K562 (cell line): ENCODE measurements around the gene DDAH1.

ENCODE experiments used
- ETV1 ChIP-seq: fragments of 450-650 bp; conservative IDR thresholded peaks from 2 replicates; pipeline ENCODE4 v1.6.1; 2016; ENCODE audit warnings: missing genetic modification characterization, control low read depth, low read depth, missing compliant biosample characterization
- JUND ChIP-seq, 2 experiments: IDR thresholded peaks; 2 replicates in 1 of 2; 3 replicates in 1 of 2; pipeline ENCODE4 v1.6.1; 2011; ENCODE audit warnings: borderline replicate concordance in 2 of 2, low read depth in 2 of 2, low read length in 2 of 2, improper control_type of control experiment in 1 of 2, missing biosample characterization in 1 of 2, missing genetic modification characterization in 1 of 2, missing genetic modification reagents in 1 of 2
- MXI1 ChIP-seq: IDR thresholded peaks from 2 replicates; pipeline ENCODE4 v1.6.1; 2011; ENCODE audit warnings: low read depth, mild to moderate bottlenecking, improper control_type of control experiment, low read length
- POLR2A ChIP-seq: fragments of 450-650 bp; conservative IDR thresholded peaks from 2 replicates; pipeline ENCODE4 v1.6.1; 2016
- POLR2AphosphoS5 ChIP-seq: IDR thresholded peaks from 2 replicates; pipeline ENCODE4 v1.6.1; 2011; ENCODE audit warnings: mild to moderate bottlenecking, low read depth, low read length, moderate library complexity; ENCODE audit not compliant: control insufficient read depth, insufficient read depth
- ZFP36 ChIP-seq: fragments of 150-350 bp; IDR thresholded peaks from 2 replicates; pipeline ENCODE4 v1.6.1; 2018; ENCODE audit warnings: low read length, low read depth; ENCODE audit not compliant: partially characterized antibody
- TF ChIP-seq, protein P1 (sequence below): fragments of 250-450 bp; sonication (Bioruptor Pico); IDR thresholded peaks from 2 replicates; pipeline ENCODE4 v1.4.0; 2020
- TF ChIP-seq, protein P2 (sequence below), 3 experiments: IDR thresholded peaks in 2 of 3; conservative IDR thresholded peaks in 1 of 3; 2 replicates each; pipeline ENCODE4 v1.5.1; 2011 to 2012; ENCODE audit warnings: low read length in 3 of 3, mild to moderate bottlenecking in 3 of 3, control low read depth in 2 of 3, improper control_type of control experiment in 1 of 3, inconsistent platforms in 1 of 3, low read depth in 1 of 3, mixed read lengths in 1 of 3, moderate library complexity in 1 of 3; ENCODE audit not compliant: insufficient read depth in 2 of 3

DNA sequence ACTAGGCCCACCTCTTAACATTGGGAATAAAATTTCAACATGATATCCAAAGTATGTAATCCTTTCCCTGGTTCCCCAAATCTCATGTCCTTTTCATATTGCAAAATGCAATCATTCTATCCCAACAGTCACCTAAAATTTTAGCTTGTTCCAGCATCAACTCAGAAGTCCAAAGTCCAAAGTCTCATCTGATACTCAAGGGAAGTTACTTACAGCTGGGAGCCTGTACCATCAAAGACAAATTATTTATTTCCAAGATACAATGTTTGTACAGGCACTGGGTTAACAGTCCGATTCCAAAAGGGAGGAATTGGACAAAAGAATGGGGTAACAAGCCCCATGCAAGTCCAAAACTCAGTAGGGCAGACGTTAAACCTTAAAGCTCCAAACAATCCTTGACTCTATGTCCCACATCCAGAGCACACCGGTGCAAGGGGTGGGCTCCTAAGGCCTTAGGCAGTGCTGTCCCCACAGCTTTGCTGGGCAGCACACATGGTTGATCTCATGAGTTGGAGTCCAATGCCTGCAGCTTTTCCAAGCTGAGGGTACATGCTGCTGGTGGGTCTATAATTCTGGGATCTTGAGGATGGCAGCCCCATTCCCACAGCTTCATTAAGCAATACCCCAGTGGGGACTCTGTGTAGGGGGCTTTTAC lies 78.8 kb downstream of the DDAH1 start:
- TF ChIP-seq, protein P1, sequence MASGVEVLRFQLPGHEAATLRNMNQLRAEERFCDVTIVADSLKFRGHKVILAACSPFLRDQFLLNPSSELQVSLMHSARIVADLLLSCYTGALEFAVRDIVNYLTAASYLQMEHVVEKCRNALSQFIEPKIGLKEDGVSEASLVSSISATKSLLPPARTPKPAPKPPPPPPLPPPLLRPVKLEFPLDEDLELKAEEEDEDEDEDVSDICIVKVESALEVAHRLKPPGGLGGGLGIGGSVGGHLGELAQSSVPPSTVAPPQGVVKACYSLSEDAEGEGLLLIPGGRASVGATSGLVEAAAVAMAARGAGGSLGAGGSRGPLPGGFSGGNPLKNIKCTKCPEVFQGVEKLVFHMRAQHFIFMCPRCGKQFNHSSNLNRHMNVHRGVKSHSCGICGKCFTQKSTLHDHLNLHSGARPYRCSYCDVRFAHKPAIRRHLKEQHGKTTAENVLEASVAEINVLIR = no peak
- TF ChIP-seq POLR2AphosphoS5 (no peak), POLR2A (no peak), ZFP36 (no peak), JUND (IDR thresholded peaks at IDR 0.05; ENCODE audit: borderline replicate concordance, low read depth, low read length) (no peak), JUND (tag; IDR thresholded peaks at IDR 0.05; ENCODE audit: borderline replicate concordance, low read depth, low read length) (no peak), ETV1 (no peak), MXI1 (no peak)
- TF ChIP-seq, protein P2, sequence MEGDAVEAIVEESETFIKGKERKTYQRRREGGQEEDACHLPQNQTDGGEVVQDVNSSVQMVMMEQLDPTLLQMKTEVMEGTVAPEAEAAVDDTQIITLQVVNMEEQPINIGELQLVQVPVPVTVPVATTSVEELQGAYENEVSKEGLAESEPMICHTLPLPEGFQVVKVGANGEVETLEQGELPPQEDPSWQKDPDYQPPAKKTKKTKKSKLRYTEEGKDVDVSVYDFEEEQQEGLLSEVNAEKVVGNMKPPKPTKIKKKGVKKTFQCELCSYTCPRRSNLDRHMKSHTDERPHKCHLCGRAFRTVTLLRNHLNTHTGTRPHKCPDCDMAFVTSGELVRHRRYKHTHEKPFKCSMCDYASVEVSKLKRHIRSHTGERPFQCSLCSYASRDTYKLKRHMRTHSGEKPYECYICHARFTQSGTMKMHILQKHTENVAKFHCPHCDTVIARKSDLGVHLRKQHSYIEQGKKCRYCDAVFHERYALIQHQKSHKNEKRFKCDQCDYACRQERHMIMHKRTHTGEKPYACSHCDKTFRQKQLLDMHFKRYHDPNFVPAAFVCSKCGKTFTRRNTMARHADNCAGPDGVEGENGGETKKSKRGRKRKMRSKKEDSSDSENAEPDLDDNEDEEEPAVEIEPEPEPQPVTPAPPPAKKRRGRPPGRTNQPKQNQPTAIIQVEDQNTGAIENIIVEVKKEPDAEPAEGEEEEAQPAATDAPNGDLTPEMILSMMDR (IDR thresholded peaks at IDR 0.05 in 2 of 3, conservative IDR thresholded peaks at IDR 0.05 in 1 of 3; ENCODE audit: insufficient read depth in 2 of 3, low read depth in 1 of 3, low read length in 3 of 3) = no peak
